Measurements from ENCODE around the gene PRR15. TPM values are rescaled to one million over a fixed set of nuclear protein-coding genes. Genes with fewer than 3 reads are reported as not detected.

The PRR15 gene
- total RNA-seq, 2 experiments from 2014 or later, result not detected

- ChIA-PET CTCF (ENCODE audit: unreplicated experiment) (no interaction called here), POLR2A (interaction anchor here (0.6 kb wide), 2 partner anchors 86 to 376 kb away, joined by 3 read pairs; no protein-coding TSS in a partner anchor)
- TF ChIP-seq EZH2phosphoT487 (IDR thresholded peaks at IDR 0.05; ENCODE audit: borderline replicate concordance, low read depth, low read length) (no peak), CTCF (conservative IDR thresholded peaks at IDR 0.05; ENCODE audit: low read length) (no peak)
- intact Hi-C loops (cut with micrococcal nuclease; ENCODE audit: unreplicated experiment), result no loop called here
- DNase-seq (ENCODE audit: low spot score), result no peak
- no TSS peak for BruUV-seq (replicated peaks)
- Histone ChIP-seq H2AFZ (ENCODE audit: low read length) (no peak overlapping the region), H3K4me2 (ENCODE audit: low read length) (no peak overlapping the region), H3K9me2 (ENCODE audit: insufficient read depth, low read length) (no peaks in the 10 kb centered on the region), H3K9me3 (ENCODE audit: low read length) (no peaks in the 10 kb centered on the region), H3K79me2 (ENCODE audit: insufficient read depth, low read depth, low read length) (no peaks in the 10 kb centered on the region), H4K20me1 (ENCODE audit: insufficient read depth, low read length) (no peaks in the 10 kb centered on the region), H3K4me1 (ENCODE audit: insufficient read depth, low read length, poor library complexity, severe bottlenecking) (no peaks in the 10 kb centered on the region), H3K4me3 (ENCODE audit: low read depth, low read length, poor library complexity, severe bottlenecking) (no peak overlapping the region), H3K27ac (ENCODE audit: low read depth, low read length, poor library complexity, severe bottlenecking) (no peak overlapping the region), H3K36me3 (ENCODE audit: insufficient read depth, low read length) (no peaks in the 10 kb centered on the region)
Observed at GRCh38 chr7:29610086-29610485, 46.5 kb downstream of the PRR15 start.

GRCh38 chr7:29611941-29612544 lies 48.4 kb downstream of the PRR15 start:
- H3K79me2 ChIP-seq (ENCODE audit: insufficient read depth, low read depth, low read length), result no peaks in the 10 kb centered on the region
- H2AFZ ChIP-seq (ENCODE audit: low read length), result no peak overlapping the region
- TF ChIP-seq CTCF (conservative IDR thresholded peaks at IDR 0.05; ENCODE audit: low read length), result no peak
- H3K9me3 ChIP-seq (ENCODE audit: low read length), result no peaks in the 10 kb centered on the region
- intact Hi-C loops (cut with micrococcal nuclease; ENCODE audit: unreplicated experiment), result no loop called here
- DNase-seq (ENCODE audit: low spot score), result no peak
- POLR2A ChIA-PET, result no interaction called here
- no peaks in the 10 kb centered on the region for H3K4me1 ChIP-seq (ENCODE audit: insufficient read depth, low read length, poor library complexity, severe bottlenecking)
- no peaks in the 10 kb centered on the region for H3K36me3 ChIP-seq (ENCODE audit: insufficient read depth, low read length)
- no TSS peak for BruUV-seq (replicated peaks)
- H3K9me2 ChIP-seq (ENCODE audit: insufficient read depth, low read length), result no peaks in the 10 kb centered on the region
- no peak overlapping the region for H3K4me3 ChIP-seq (ENCODE audit: low read depth, low read length, poor library complexity, severe bottlenecking)
- H3K27ac ChIP-seq (ENCODE audit: low read depth, low read length, poor library complexity, severe bottlenecking), result no peak overlapping the region
- CTCF ChIA-PET (ENCODE audit: unreplicated experiment), result no interaction called here
- H4K20me1 ChIP-seq (ENCODE audit: insufficient read depth, low read length), result no peaks in the 10 kb centered on the region
- H3K4me2 ChIP-seq (ENCODE audit: low read length), result no peak overlapping the region

GRCh38 chr7:29612596-29612995 lies 49.0 kb downstream of the PRR15 start:
- BruUV-seq (replicated peaks), result no TSS peak
- no peaks in the 10 kb centered on the region for H3K9me3 ChIP-seq (ENCODE audit: low read length)

More at GRCh38 chr7:29612596-29612995, 49.0 kb downstream of the PRR15 start:
- Histone ChIP-seq H3K36me3 (ENCODE audit: insufficient read depth, low read length) (no peaks in the 10 kb centered on the region), H3K4me2 (ENCODE audit: low read length) (no peak overlapping the region), H3K4me1 (ENCODE audit: insufficient read depth, low read length, poor library complexity, severe bottlenecking) (no peaks in the 10 kb centered on the region), H3K9me2 (ENCODE audit: insufficient read depth, low read length) (no peaks in the 10 kb centered on the region), H3K79me2 (ENCODE audit: insufficient read depth, low read depth, low read length) (no peaks in the 10 kb centered on the region), H4K20me1 (ENCODE audit: insufficient read depth, low read length) (no peaks in the 10 kb centered on the region), H2AFZ (ENCODE audit: low read length) (no peak overlapping the region), H3K4me3 (ENCODE audit: low read depth, low read length, poor library complexity, severe bottlenecking) (no peak overlapping the region), H3K27ac (ENCODE audit: low read depth, low read length, poor library complexity, severe bottlenecking) (no peak overlapping the region)
- intact Hi-C loops (cut with micrococcal nuclease; ENCODE audit: unreplicated experiment), result no loop called here
- TF ChIP-seq CTCF (conservative IDR thresholded peaks at IDR 0.05; ENCODE audit: low read length) (no peak), EZH2phosphoT487 (IDR thresholded peaks at IDR 0.05; ENCODE audit: borderline replicate concordance, low read depth, low read length) (no peak)
- CTCF ChIA-PET (ENCODE audit: unreplicated experiment), result no interaction called here
- POLR2A ChIA-PET, result no interaction called here
- no peak for DNase-seq (ENCODE audit: low spot score)
